ENCODE measurements around the gene DYNC1I1. TPM values are rescaled to one million over a fixed set of nuclear protein-coding genes. Genes with fewer than 3 reads are reported as not detected.

The DYNC1I1 gene
- total RNA-seq, 1 donor from 2014 or later, result 11.0 TPM

- Mint-ChIP-seq H3K27me3 (ENCODE audit: unreplicated experiment) (no peaks in the 10 kb centered on the region), H3K4me1 (ENCODE audit: low read depth, unreplicated experiment) (no peaks in the 10 kb centered on the region), H3K9me3 (ENCODE audit: unreplicated experiment) (no peaks in the 10 kb centered on the region), H3K4me3 (ENCODE audit: unreplicated experiment) (no peak overlapping the region), H3K36me3 (ENCODE audit: unreplicated experiment) (no peaks in the 10 kb centered on the region), H3K27ac (ENCODE audit: unreplicated experiment) (no peak overlapping the region)
- DNase-seq, result no peak
- no peak for TF ChIP-seq CTCF (IDR thresholded peaks at IDR 0.05; ENCODE audit: partially characterized antibody, unreplicated experiment)
These were observed 289.5 kb downstream of the DYNC1I1 start for GRCh38 chr7:96061844-96062243.

GRCh38 chr7:96067321-96067720 is 295.0 kb downstream of the DYNC1I1 start:
- peaks cover 4% of the 10 kb centered on the region for H3K4me1 Mint-ChIP-seq (ENCODE audit: low read depth, unreplicated experiment)
- no peak overlapping the region for H3K27ac Mint-ChIP-seq (ENCODE audit: unreplicated experiment)
- no peak for TF ChIP-seq CTCF (IDR thresholded peaks at IDR 0.05; ENCODE audit: partially characterized antibody, unreplicated experiment)

GRCh38 chr7:96069401-96069800 is 297.0 kb downstream of the DYNC1I1 start:
- H3K4me1 Mint-ChIP-seq (ENCODE audit: low read depth, unreplicated experiment), result peaks cover 6% of the 10 kb centered on the region
- TF ChIP-seq CTCF (IDR thresholded peaks at IDR 0.05; ENCODE audit: partially characterized antibody, unreplicated experiment), result no peak
- no peak for DNase-seq
- no peak overlapping the region for H3K4me3 Mint-ChIP-seq (ENCODE audit: unreplicated experiment)
- H3K36me3 Mint-ChIP-seq (ENCODE audit: unreplicated experiment), result no peaks in the 10 kb centered on the region
- no peaks in the 10 kb centered on the region for H3K27me3 Mint-ChIP-seq (ENCODE audit: unreplicated experiment)
- H3K27ac Mint-ChIP-seq (ENCODE audit: unreplicated experiment), result no peak overlapping the region
- no peaks in the 10 kb centered on the region for H3K9me3 Mint-ChIP-seq (ENCODE audit: unreplicated experiment)

More at GRCh38 chr7:96067321-96067720, 295.0 kb downstream of the DYNC1I1 start:
- Mint-ChIP-seq H3K4me3 (ENCODE audit: unreplicated experiment) (no peak overlapping the region), H3K9me3 (ENCODE audit: unreplicated experiment) (no peaks in the 10 kb centered on the region), H3K36me3 (ENCODE audit: unreplicated experiment) (no peaks in the 10 kb centered on the region), H3K27me3 (ENCODE audit: unreplicated experiment) (no peaks in the 10 kb centered on the region)
- no peak for DNase-seq

GRCh38 chr7:96074871-96075270 is 302.5 kb downstream of the DYNC1I1 start:
- DNase-seq, result no peak
- TF ChIP-seq CTCF (IDR thresholded peaks at IDR 0.05; ENCODE audit: partially characterized antibody, unreplicated experiment), result no peak
- peaks cover 5% of the 10 kb centered on the region for H3K27me3 Mint-ChIP-seq (ENCODE audit: unreplicated experiment)
- H3K4me1 Mint-ChIP-seq (ENCODE audit: low read depth, unreplicated experiment), result peaks cover 2% of the 10 kb centered on the region
- H3K36me3 Mint-ChIP-seq (ENCODE audit: unreplicated experiment), result no peaks in the 10 kb centered on the region
- peak overlapping the region; percentile 96 for H3K4me3 Mint-ChIP-seq (ENCODE audit: unreplicated experiment)
- no peak overlapping the region for H3K27ac Mint-ChIP-seq (ENCODE audit: unreplicated experiment)
- H3K9me3 Mint-ChIP-seq (ENCODE audit: unreplicated experiment), result no peaks in the 10 kb centered on the region

- Mint-ChIP-seq H3K36me3 (ENCODE audit: unreplicated experiment) (no peaks in the 10 kb centered on the region), H3K9me3 (ENCODE audit: unreplicated experiment) (no peaks in the 10 kb centered on the region), H3K27ac (ENCODE audit: unreplicated experiment) (no peak overlapping the region), H3K4me3 (ENCODE audit: unreplicated experiment) (peak overlapping the region; percentile 96), H3K27me3 (ENCODE audit: unreplicated experiment) (peaks cover 5% of the 10 kb centered on the region), H3K4me1 (ENCODE audit: low read depth, unreplicated experiment) (peaks cover 2% of the 10 kb centered on the region)
- DNase-seq, result peak; percentile 68
- TF ChIP-seq CTCF (IDR thresholded peaks at IDR 0.05; ENCODE audit: partially characterized antibody, unreplicated experiment), result peak; percentile 69
These were observed 303.4 kb downstream of the DYNC1I1 start for GRCh38 chr7:96075510-96076349.
